GM21390 (cell line): ENCODE data around the gene NMUR1.

Experiments used
- ATAC-seq: cut with Tn5 transposase; IDR thresholded peaks from one replicate; pipeline ENCODE4 v1.9.1; 2021; ENCODE audit not compliant: unreplicated experiment

Gene NMUR1

GRCh38 chr2:231527955-231528635 lies 2.1 kb downstream of the NMUR1 start:
- no peak for ATAC-seq

GRCh38 chr2:231527091-231527395 lies 3.2 kb downstream of the NMUR1 start:
- no peak for ATAC-seq

- ATAC-seq, result no peak
Measured at GRCh38 chr2:231526341-231527090, 3.7 kb downstream of the NMUR1 start.

GRCh38 chr2:231525248-231526163 lies 4.7 kb downstream of the NMUR1 start:
- no peak for ATAC-seq

- no peak for ATAC-seq
Measured at GRCh38 chr2:231524477-231525247, 5.6 kb downstream of the NMUR1 start.

GRCh38 chr2:231523451-231524285 lies 6.6 kb downstream of the NMUR1 start:
- no peak for ATAC-seq

- ATAC-seq, result no peak
Measured at GRCh38 chr2:231522418-231523180, 7.6 kb downstream of the NMUR1 start.

GRCh38 chr2:231521443-231521842 lies 8.8 kb downstream of the NMUR1 start:
- no peak for ATAC-seq

GRCh38 chr2:231519975-231520555 lies 10.2 kb downstream of the NMUR1 start:
- no peak for ATAC-seq

- no peak for ATAC-seq
Measured at GRCh38 chr2:231518771-231519170, 11.5 kb downstream of the NMUR1 start.

GRCh38 chr2:231515603-231516002 lies 14.6 kb downstream of the NMUR1 start:
- ATAC-seq, result no peak

GRCh38 chr2:231514951-231515297 lies 15.3 kb downstream of the NMUR1 start:
- no peak for ATAC-seq

GRCh38 chr2:231514225-231514950 lies 15.9 kb downstream of the NMUR1 start:
- ATAC-seq, result peak; percentile 97

GRCh38 chr2:231513746-231514224 lies 16.5 kb downstream of the NMUR1 start:
- no peak for ATAC-seq

- ATAC-seq, result no peak
Measured at GRCh38 chr2:231512222-231512621, 18.0 kb downstream of the NMUR1 start.

- no peak for ATAC-seq
Measured at GRCh38 chr2:231503766-231504165, 26.5 kb downstream of the NMUR1 start.

- ATAC-seq, result no peak
Measured at GRCh38 chr2:231502596-231502995, 27.6 kb downstream of the NMUR1 start.

- ATAC-seq, result no peak
Measured at GRCh38 chr2:231497651-231498050, 32.6 kb downstream of the NMUR1 start.
